GM13977 (cell line): ENCODE measurements around the gene NPAS3.

ENCODE experiments used
- DNase-seq: peaks from one replicate; pipeline ENCODE4 v3.0.0; 2012; ENCODE audit warnings: low spot score
- CTCF ChIP-seq: IDR thresholded peaks from 2 replicates; pipeline ENCODE4 v1.5.1; 2012; ENCODE audit warnings: mild to moderate bottlenecking, control low read depth; ENCODE audit not compliant: insufficient read depth; ENCODE audit errors: extremely low read depth, missing control alignments
- in situ Hi-C: fragments of 300-500 bp; cut with MboI; formaldehyde crosslinking; loops from one replicate; pipeline ENCODE4 v1.12.0; 2022; ENCODE audit warnings: low sequenced_read_pairs, low pct_unique_long_range_greater_than_20kb, mixed read lengths, inconsistent platforms; ENCODE audit not compliant: unreplicated experiment

Gene NPAS3

GRCh38 chr14:33717866-33718265 lies 779.2 kb downstream of the NPAS3 start:
- in situ Hi-C loops, result no loop called here
- no peak for DNase-seq

GRCh38 chr14:33720284-33720787 lies 781.7 kb downstream of the NPAS3 start:
- in situ Hi-C loops, result no loop called here
- no peak for DNase-seq
- TF ChIP-seq CTCF, result no peak

More at GRCh38 chr14:33717866-33718265, 779.2 kb downstream of the NPAS3 start:
- TF ChIP-seq CTCF, result no peak

- in situ Hi-C loops, result no loop called here
- DNase-seq, result no peak
- no peak for TF ChIP-seq CTCF
Observed at GRCh38 chr14:33726685-33727084, 788.0 kb downstream of the NPAS3 start.

- in situ Hi-C loops, result no loop called here
- TF ChIP-seq CTCF, result no peak
- no peak for DNase-seq
Observed at GRCh38 chr14:33727606-33728005, 788.9 kb downstream of the NPAS3 start.

GRCh38 chr14:33728010-33728498 lies 789.4 kb downstream of the NPAS3 start:
- no peak for DNase-seq
- in situ Hi-C loops, result no loop called here
- TF ChIP-seq CTCF, result no peak

GRCh38 chr14:33730156-33730555 lies 791.5 kb downstream of the NPAS3 start:
- in situ Hi-C loops, result no loop called here
- TF ChIP-seq CTCF, result no peak
- no peak for DNase-seq
